ENCODE measurements around the gene OR10H5. TPM values are rescaled to one million over a fixed set of nuclear protein-coding genes. Genes with fewer than 3 reads are reported as not detected.

Gene OR10H5
- total and polyA plus RNA-seq, 2 donors (not counting 1 experiment from before 2014, with no cell fraction given), result not detected

- intact Hi-C loops (cut with micrococcal nuclease), result loop anchor here (5.0 kb wide), 1 partner anchor 370 kb away; no protein-coding TSS in a partner anchor
- no peak for ATAC-seq (ENCODE audit: low read depth)
- no peak for TF ChIP-seq EZH2 (IDR thresholded peaks at IDR 0.05; ENCODE audit: borderline replicate concordance, insufficient read depth, low read depth, low read length, poor library complexity, severe bottlenecking)
- TF ChIP-seq, protein P1, sequence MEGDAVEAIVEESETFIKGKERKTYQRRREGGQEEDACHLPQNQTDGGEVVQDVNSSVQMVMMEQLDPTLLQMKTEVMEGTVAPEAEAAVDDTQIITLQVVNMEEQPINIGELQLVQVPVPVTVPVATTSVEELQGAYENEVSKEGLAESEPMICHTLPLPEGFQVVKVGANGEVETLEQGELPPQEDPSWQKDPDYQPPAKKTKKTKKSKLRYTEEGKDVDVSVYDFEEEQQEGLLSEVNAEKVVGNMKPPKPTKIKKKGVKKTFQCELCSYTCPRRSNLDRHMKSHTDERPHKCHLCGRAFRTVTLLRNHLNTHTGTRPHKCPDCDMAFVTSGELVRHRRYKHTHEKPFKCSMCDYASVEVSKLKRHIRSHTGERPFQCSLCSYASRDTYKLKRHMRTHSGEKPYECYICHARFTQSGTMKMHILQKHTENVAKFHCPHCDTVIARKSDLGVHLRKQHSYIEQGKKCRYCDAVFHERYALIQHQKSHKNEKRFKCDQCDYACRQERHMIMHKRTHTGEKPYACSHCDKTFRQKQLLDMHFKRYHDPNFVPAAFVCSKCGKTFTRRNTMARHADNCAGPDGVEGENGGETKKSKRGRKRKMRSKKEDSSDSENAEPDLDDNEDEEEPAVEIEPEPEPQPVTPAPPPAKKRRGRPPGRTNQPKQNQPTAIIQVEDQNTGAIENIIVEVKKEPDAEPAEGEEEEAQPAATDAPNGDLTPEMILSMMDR (IDR thresholded peaks at IDR 0.05), result no peak
- H3K9me3 ChIP-seq (ENCODE audit: control extremely low read depth in 1 of 3, control insufficient read depth in 2 of 3, insufficient read depth in 1 of 3, low read length in 2 of 3), result peaks cover 0 to 7% (median 0%) of the 10 kb centered on the region in 3 donors
- no peak overlapping the region for H3K4me3 Mint-ChIP-seq
- no peaks in the 10 kb centered on the region for H3K9me3 Mint-ChIP-seq (ENCODE audit: insufficient read depth)
- H3K27me3 ChIP-seq (replicated peaks in 1 of 4; ENCODE audit: control extremely low read depth in 1 of 4, control insufficient read depth in 3 of 4, insufficient read depth in 4 of 4, low read length in 3 of 4), result peaks cover 0 to 29% (median 7%) of the 10 kb centered on the region in 4 experiments
- H3K27ac ChIP-seq (ENCODE audit: low read length in 2 of 2), result no peak overlapping the region
- no peaks in the 10 kb centered on the region for H3K4me1 ChIP-seq (ENCODE audit: control insufficient read depth in 2 of 2, insufficient read depth in 2 of 2, low read length in 2 of 2)
- CTCF ChIA-PET, result no interaction called here
- no peak overlapping the region for H3K4me3 ChIP-seq (ENCODE audit: control extremely low read depth in 1 of 5, extremely low read depth in 1 of 5, insufficient read depth in 1 of 5, low read depth in 2 of 5, low read length in 4 of 5)
- H3K27me3 Mint-ChIP-seq, result peaks cover 46% of the 10 kb centered on the region
- no peak overlapping the region for H2AFZ ChIP-seq (ENCODE audit: insufficient read depth, low read depth, low read length, poor library complexity, severe bottlenecking)
- no peaks in the 10 kb centered on the region for H3K4me1 Mint-ChIP-seq
- H3K4me2 ChIP-seq (replicated peaks; ENCODE audit: low read depth, low read length, poor library complexity, severe bottlenecking), result no peak overlapping the region
- no peaks in the 10 kb centered on the region for H4K20me1 ChIP-seq (ENCODE audit: control insufficient read depth, insufficient read depth, low read length, poor library complexity, severe bottlenecking)
- no peak overlapping the region for H3K9ac ChIP-seq (ENCODE audit: low read length)
- DNase-seq, result peak; percentile 15
- no peak overlapping the region for H3K27ac Mint-ChIP-seq
- WGBS (ENCODE audit: insufficient coverage), result 25% methylated on average over 4 of the region's 6 CpGs
- no peaks in the 10 kb centered on the region for H3K79me2 ChIP-seq (ENCODE audit: control insufficient read depth, insufficient read depth, low read length)
- POLR2A ChIA-PET, result no interaction called here
- H3K36me3 ChIP-seq (replicated peaks in 1 of 2; ENCODE audit: control extremely low read depth in 1 of 2, control insufficient read depth in 1 of 2, extremely low read depth in 1 of 2, insufficient read depth in 2 of 2, low read length in 1 of 2), result no peaks in the 10 kb centered on the region
Observed at GRCh38 chr19:15812060-15812722, 24.7 kb downstream of the OR10H5 start.

- Histone ChIP-seq H3K9ac (ENCODE audit: low read length) (no peak overlapping the region), H3K4me3 (ENCODE audit: control extremely low read depth in 1 of 5, extremely low read depth in 1 of 5, insufficient read depth in 1 of 5, low read depth in 2 of 5, low read length in 4 of 5) (no peak overlapping the region), H4K20me1 (ENCODE audit: control insufficient read depth, insufficient read depth, low read length, poor library complexity, severe bottlenecking) (no peaks in the 10 kb centered on the region), H3K4me2 (replicated peaks; ENCODE audit: low read depth, low read length, poor library complexity, severe bottlenecking) (no peak overlapping the region), H3K27ac (ENCODE audit: low read length in 2 of 2) (no peak overlapping the region), H3K4me1 (ENCODE audit: control insufficient read depth in 2 of 2, insufficient read depth in 2 of 2, low read length in 2 of 2) (no peaks in the 10 kb centered on the region), H2AFZ (ENCODE audit: insufficient read depth, low read depth, low read length, poor library complexity, severe bottlenecking) (no peak overlapping the region), H3K9me3 (ENCODE audit: control extremely low read depth in 1 of 3, control insufficient read depth in 2 of 3, insufficient read depth in 1 of 3, low read length in 2 of 3) (peaks cover 0 to 7% (median 0%) of the 10 kb centered on the region in 3 donors), H3K79me2 (ENCODE audit: control insufficient read depth, insufficient read depth, low read length) (no peaks in the 10 kb centered on the region), H3K27me3 (replicated peaks in 1 of 4; ENCODE audit: control extremely low read depth in 1 of 4, control insufficient read depth in 3 of 4, insufficient read depth in 4 of 4, low read length in 3 of 4) (peaks cover 0 to 26% (median 7%) of the 10 kb centered on the region in 4 experiments), H3K36me3 (replicated peaks in 1 of 2; ENCODE audit: control extremely low read depth in 1 of 2, control insufficient read depth in 1 of 2, extremely low read depth in 1 of 2, insufficient read depth in 2 of 2, low read length in 1 of 2) (no peaks in the 10 kb centered on the region)
- WGBS (ENCODE audit: insufficient coverage), result 58% methylated on average over 7 of the region's 7 CpGs
- ChIA-PET POLR2A (no interaction called here), CTCF (no interaction called here)
- intact Hi-C loops (cut with micrococcal nuclease), result loop anchor here (5.0 kb wide), 1 partner anchor 368 kb away; no protein-coding TSS in a partner anchor
- no peak for ATAC-seq (ENCODE audit: low read depth)
- no peaks in the 10 kb centered on the region for H3K9me3 Mint-ChIP-seq (ENCODE audit: insufficient read depth)
- DNase-seq, result no peak
- H3K27me3 Mint-ChIP-seq, result peaks cover 41% of the 10 kb centered on the region
- H3K4me3 Mint-ChIP-seq, result no peak overlapping the region
- no peak for TF ChIP-seq EZH2 (IDR thresholded peaks at IDR 0.05; ENCODE audit: borderline replicate concordance, insufficient read depth, low read depth, low read length, poor library complexity, severe bottlenecking)
- no peaks in the 10 kb centered on the region for H3K4me1 Mint-ChIP-seq
- no peak overlapping the region for H3K27ac Mint-ChIP-seq
Observed at GRCh38 chr19:15813916-15814315, 26.5 kb downstream of the OR10H5 start.
